ENCODE data around the gene PAX7.

The PAX7 gene

GRCh38 chr1:18634276-18634675 is 3.6 kb downstream of the PAX7 start:
- TF ChIP-seq POLR2A (IDR thresholded peaks at IDR 0.05; ENCODE audit: extremely low read depth, insufficient read length), result no peak
- TF ChIP-seq MYC (IDR thresholded peaks at IDR 0.05; ENCODE audit: low read depth, low read length), result no peak
- TF ChIP-seq MAX (IDR thresholded peaks at IDR 0.05; ENCODE audit: low read depth, low read length), result no peak
- no peak for TF ChIP-seq CTCF (IDR thresholded peaks at IDR 0.05; ENCODE audit: low read depth, low read length)
- no peak overlapping the region for H3K4me3 ChIP-seq (ENCODE audit: low read depth, low read length)
- DNase-seq (ENCODE audit: low read depth), result no peak

GRCh38 chr1:18635070-18635577 is 4.5 kb downstream of the PAX7 start:
- TF ChIP-seq POLR2A (IDR thresholded peaks at IDR 0.05; ENCODE audit: extremely low read depth, insufficient read length), result no peak
- no peak for TF ChIP-seq CTCF (IDR thresholded peaks at IDR 0.05; ENCODE audit: low read depth, low read length)
- TF ChIP-seq MAX (IDR thresholded peaks at IDR 0.05; ENCODE audit: low read depth, low read length), result no peak
- no peak for DNase-seq (ENCODE audit: low read depth)
- no peak overlapping the region for H3K4me3 ChIP-seq (ENCODE audit: low read depth, low read length)

- no peak for DNase-seq (ENCODE audit: low read depth)
Measured at GRCh38 chr1:18635891-18636595, 5.4 kb downstream of the PAX7 start.

GRCh38 chr1:18636596-18637508 is 6.2 kb downstream of the PAX7 start:
- no peak for DNase-seq (ENCODE audit: low read depth)
- TF ChIP-seq MAX (IDR thresholded peaks at IDR 0.05; ENCODE audit: low read depth, low read length) (no peak), POLR2A (IDR thresholded peaks at IDR 0.05; ENCODE audit: extremely low read depth, insufficient read length) (no peak), CTCF (IDR thresholded peaks at IDR 0.05; ENCODE audit: low read depth, low read length) (no peak), MYC (IDR thresholded peaks at IDR 0.05; ENCODE audit: low read depth, low read length) (no peak)
- H3K4me3 ChIP-seq (ENCODE audit: low read depth, low read length), result no peak overlapping the region

More at GRCh38 chr1:18635891-18636595, 5.4 kb downstream of the PAX7 start:
- TF ChIP-seq MAX (IDR thresholded peaks at IDR 0.05; ENCODE audit: low read depth, low read length) (no peak), POLR2A (IDR thresholded peaks at IDR 0.05; ENCODE audit: extremely low read depth, insufficient read length) (no peak), CTCF (IDR thresholded peaks at IDR 0.05; ENCODE audit: low read depth, low read length) (no peak), MYC (IDR thresholded peaks at IDR 0.05; ENCODE audit: low read depth, low read length) (no peak)
- H3K4me3 ChIP-seq (ENCODE audit: low read depth, low read length), result no peak overlapping the region

GRCh38 chr1:18637511-18637960 is 6.9 kb downstream of the PAX7 start:
- TF ChIP-seq CTCF (IDR thresholded peaks at IDR 0.05; ENCODE audit: low read depth, low read length) (no peak), MYC (IDR thresholded peaks at IDR 0.05; ENCODE audit: low read depth, low read length) (no peak), MAX (IDR thresholded peaks at IDR 0.05; ENCODE audit: low read depth, low read length) (no peak), POLR2A (IDR thresholded peaks at IDR 0.05; ENCODE audit: extremely low read depth, insufficient read length) (no peak)
- no peak overlapping the region for H3K4me3 ChIP-seq (ENCODE audit: low read depth, low read length)
- no peak for DNase-seq (ENCODE audit: low read depth)
